AG09309 (cell line): Measurements from ENCODE around the gene SNX21.

Experiments
- DNase-seq: peaks from one replicate; pipeline ENCODE4 v3.0.0-alpha.2; 2010; ENCODE audit warnings: low read depth
- H3K4me3 ChIP-seq: 2 replicates; pipeline ENCODE4 v1.5.1; 2011; ENCODE audit warnings: mild to moderate bottlenecking, low read depth, low read length, moderate library complexity; ENCODE audit not compliant: control insufficient read depth
- TF ChIP-seq, protein P1 (sequence below): IDR thresholded peaks from 2 replicates; pipeline ENCODE4 v1.5.1; 2011; ENCODE audit warnings: mild to moderate bottlenecking, low read depth, low read length, inconsistent platforms; ENCODE audit not compliant: insufficient read depth, control insufficient read depth; ENCODE audit errors: missing control alignments

SNX21 gene

GRCh38 chr20:45857114-45857881 lies 23.7 kb downstream of the SNX21 start, which contains the start of the genes ACOT8 and ZSWIM3:
Gene ACOT8 (minus strand): TSS chr20:45857392. CDS start chr20:45857315, 77 bp downstream.
Gene ZSWIM3 (plus strand): TSS chr20:45857614. CDS start chr20:45857826, 212 bp downstream.
- TF ChIP-seq, protein P1, sequence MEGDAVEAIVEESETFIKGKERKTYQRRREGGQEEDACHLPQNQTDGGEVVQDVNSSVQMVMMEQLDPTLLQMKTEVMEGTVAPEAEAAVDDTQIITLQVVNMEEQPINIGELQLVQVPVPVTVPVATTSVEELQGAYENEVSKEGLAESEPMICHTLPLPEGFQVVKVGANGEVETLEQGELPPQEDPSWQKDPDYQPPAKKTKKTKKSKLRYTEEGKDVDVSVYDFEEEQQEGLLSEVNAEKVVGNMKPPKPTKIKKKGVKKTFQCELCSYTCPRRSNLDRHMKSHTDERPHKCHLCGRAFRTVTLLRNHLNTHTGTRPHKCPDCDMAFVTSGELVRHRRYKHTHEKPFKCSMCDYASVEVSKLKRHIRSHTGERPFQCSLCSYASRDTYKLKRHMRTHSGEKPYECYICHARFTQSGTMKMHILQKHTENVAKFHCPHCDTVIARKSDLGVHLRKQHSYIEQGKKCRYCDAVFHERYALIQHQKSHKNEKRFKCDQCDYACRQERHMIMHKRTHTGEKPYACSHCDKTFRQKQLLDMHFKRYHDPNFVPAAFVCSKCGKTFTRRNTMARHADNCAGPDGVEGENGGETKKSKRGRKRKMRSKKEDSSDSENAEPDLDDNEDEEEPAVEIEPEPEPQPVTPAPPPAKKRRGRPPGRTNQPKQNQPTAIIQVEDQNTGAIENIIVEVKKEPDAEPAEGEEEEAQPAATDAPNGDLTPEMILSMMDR, result no peak
- peak; percentile 100 for DNase-seq
- H3K4me3 ChIP-seq, result peak within 1 kb of the TSS; percentile 80

- H3K4me3 ChIP-seq, result peak overlapping the region; percentile 80
- DNase-seq, result no peak
- TF ChIP-seq, protein P1, result no peak
Observed at GRCh38 chr20:45857882-45858216, 24.2 kb downstream of the SNX21 start.

GRCh38 chr20:45859916-45860315 lies 26.3 kb downstream of the SNX21 start:
- H3K4me3 ChIP-seq, result no peak overlapping the region
- TF ChIP-seq, protein P1, result no peak
- DNase-seq, result no peak

- TF ChIP-seq, protein P1, result no peak
- DNase-seq, result no peak
- no peak overlapping the region for H3K4me3 ChIP-seq
Observed at GRCh38 chr20:45860560-45861220, 27.1 kb downstream of the SNX21 start.

DNA sequence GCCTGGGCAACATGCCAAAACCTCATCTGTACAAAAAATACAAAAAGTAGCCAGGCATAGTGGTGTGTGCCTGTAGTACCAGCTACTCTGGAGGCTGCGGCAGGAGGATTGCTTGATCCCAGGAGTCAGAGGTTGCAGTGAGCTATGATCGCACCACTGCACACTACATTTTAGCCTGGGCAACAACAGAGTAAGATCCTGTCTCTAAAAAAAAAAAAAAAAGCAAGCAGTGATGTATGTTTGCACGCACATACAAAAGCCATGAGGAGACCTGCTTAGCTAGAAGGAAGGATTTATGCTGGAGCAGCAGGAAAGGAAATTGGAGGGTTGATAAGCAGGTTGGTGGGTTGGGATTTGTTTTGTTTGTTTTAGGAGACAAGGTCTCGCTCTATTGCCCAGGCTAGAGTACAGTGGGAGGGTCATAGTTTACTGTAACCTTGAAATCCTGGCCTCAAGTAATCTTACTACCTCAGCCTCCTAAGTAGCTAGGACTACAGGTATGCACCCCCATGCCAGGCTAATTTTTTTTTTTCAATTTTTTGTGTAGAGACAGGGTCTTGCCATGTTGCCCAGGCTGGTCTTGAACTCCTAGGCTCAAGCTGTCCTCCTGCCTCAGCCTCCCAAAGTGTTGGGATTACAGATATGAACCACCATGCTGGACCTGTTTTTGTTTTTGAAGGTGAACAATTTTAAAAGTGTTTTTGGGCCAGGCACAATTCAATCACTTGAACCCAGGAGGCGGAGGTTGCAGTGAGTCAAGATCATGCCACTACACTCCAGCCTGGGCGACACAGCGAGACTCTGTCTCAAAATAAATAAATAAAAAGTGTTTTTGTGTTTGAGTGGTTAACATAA lies 27.8 kb downstream of the SNX21 start:
- no peak for DNase-seq
- H3K4me3 ChIP-seq, result no peak overlapping the region
- TF ChIP-seq, protein P1, result no peak
